GM12865 (cell line): Measurements from ENCODE around the gene KLHL8.

Experiments used
- DNase-seq: peaks from one replicate; pipeline ENCODE4 v3.0.0; 2010; ENCODE audit warnings: low read depth
- H3K4me3 ChIP-seq: 2 replicates; pipeline ENCODE4 v1.5.1; 2011; ENCODE audit warnings: mild to moderate bottlenecking, low read depth, low read length, control low read depth
- CTCF ChIP-seq: IDR thresholded peaks from 2 replicates; pipeline ENCODE4 v1.5.1; 2011; ENCODE audit warnings: low read length, control low read depth, low read depth, inconsistent platforms; ENCODE audit not compliant: insufficient read depth; ENCODE audit errors: missing control alignments

KLHL8 gene

GRCh38 chr4:87220094-87220822 is at the start of gene KLHL8:
Gene KLHL8 (minus strand): TSS chr4:87220618. CDS start chr4:87195539, 25,079 bp downstream.
- peak; percentile 94 for DNase-seq
- TF ChIP-seq CTCF, result no peak

GRCh38 chr4:87270144-87270543 is 49.7 kb upstream of the KLHL8 start:
- DNase-seq, result peak; percentile 37
- TF ChIP-seq CTCF, result peak; percentile 41
- no peak overlapping the region for H3K4me3 ChIP-seq

More at GRCh38 chr4:87220094-87220822, at the start of gene KLHL8:
- H3K4me3 ChIP-seq, result peak within 1 kb of the TSS; percentile 95

DNA sequence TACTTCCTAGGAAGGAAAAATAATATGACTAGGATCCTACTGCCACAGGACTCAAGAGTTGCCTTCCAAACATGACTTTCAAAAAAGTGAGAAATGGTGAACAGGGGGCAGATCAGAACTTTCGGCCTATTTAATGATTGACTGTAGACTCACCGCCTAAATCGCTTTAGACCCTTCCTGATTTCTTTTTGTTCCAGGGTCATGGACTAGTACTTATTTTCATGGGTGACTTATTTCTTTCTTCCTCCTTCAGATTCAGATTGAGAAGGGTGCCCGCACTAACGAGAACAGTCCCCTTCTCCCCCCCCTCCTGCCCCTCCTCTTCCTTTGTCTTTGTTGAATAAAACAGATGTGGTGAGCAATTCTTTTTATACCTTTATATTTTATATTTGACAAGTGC is 48.0 kb upstream of the KLHL8 start:
- H3K4me3 ChIP-seq, result no peak overlapping the region
- no peak for TF ChIP-seq CTCF
- DNase-seq, result no peak

DNA sequence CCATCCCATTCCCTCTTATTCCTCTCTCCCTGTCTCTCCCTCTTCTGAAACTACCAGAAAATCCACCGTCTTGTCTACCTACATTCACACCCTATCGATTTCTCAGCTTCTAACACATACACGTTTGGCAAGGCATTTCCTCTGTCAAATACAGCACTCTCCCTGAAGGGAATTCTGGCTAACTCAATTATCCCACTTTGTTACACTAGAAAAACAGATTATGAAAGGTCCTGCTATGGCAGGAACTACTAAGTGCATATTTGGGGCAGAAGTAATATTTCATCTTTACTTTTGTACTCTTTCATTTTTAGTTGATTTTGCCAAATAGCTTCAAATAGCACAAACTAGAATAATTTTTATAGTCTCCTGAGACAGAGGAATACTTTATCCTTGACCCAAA is 46.6 kb upstream of the KLHL8 start:
- no peak overlapping the region for H3K4me3 ChIP-seq
- DNase-seq, result no peak
- TF ChIP-seq CTCF, result no peak

GRCh38 chr4:87262886-87263285 is 42.5 kb upstream of the KLHL8 start:
- TF ChIP-seq CTCF, result no peak
- no peak for DNase-seq
- H3K4me3 ChIP-seq, result no peak overlapping the region

GRCh38 chr4:87260477-87260876 is 40.1 kb upstream of the KLHL8 start:
- no peak for DNase-seq
- no peak overlapping the region for H3K4me3 ChIP-seq
- TF ChIP-seq CTCF, result no peak

DNA sequence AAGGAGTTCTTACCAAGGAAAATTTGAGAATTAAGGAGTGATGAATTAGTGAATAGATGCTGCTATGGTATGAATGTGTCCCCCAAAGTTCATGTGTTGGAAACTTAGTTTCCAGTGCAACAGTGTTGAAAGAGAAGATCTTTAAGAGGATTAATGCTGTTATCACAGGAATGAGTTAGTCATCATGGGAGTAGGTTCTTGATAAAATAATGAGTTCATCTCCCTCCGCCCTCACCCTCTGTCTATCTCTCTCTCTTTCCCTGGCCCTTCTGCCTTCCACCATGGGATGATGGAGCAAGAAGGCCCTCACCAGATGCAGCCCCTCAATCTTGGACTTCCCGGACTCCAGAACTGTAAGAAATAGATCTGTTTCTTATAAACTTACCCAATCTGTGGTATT is 38.3 kb upstream of the KLHL8 start:
- TF ChIP-seq CTCF, result no peak
- no peak for DNase-seq
- H3K4me3 ChIP-seq, result no peak overlapping the region
